Gastroesophageal sphincter (tissue), 4 donors: Measurements from ENCODE around the gene BAG3. TPM values are rescaled to one million over a fixed set of nuclear protein-coding genes. Genes with fewer than 3 reads are reported as not detected.

Source experiments
- ATAC-seq: fragments of 150-250 bp; one replicate; pipeline ENCODE4 v1.9.1; 2016; ENCODE audit warnings: mild to moderate bottlenecking, moderate library complexity
- H3K27ac ChIP-seq, 4 donors: fragments of 200-600 bp; sonication (generic) in 3 of 4; 1 replicate in 3 of 4; 2 replicates in 1 of 4; pipeline ENCODE4 v1.5.1; 2016 to 2019
- H3K27me3 ChIP-seq: fragments of 200-600 bp; sonication (generic); one replicate; pipeline ENCODE4 v1.5.1; 2019
- H3K36me3 ChIP-seq, 2 donors: fragments of 200-600 bp; sonication (generic); one replicate each; pipeline ENCODE4 v1.5.1; 2019; ENCODE audit warnings: control low read depth in 1 of 2
- H3K4me1 ChIP-seq, 3 donors: fragments of 200-600 bp; sonication (generic); 1 replicate in 2 of 3; 2 replicates in 1 of 3; pipeline ENCODE4 v1.5.1; 2016 to 2019; ENCODE audit warnings: control low read depth in 2 of 3
- H3K4me3 ChIP-seq, 2 donors: fragments of 200-600 bp; sonication (generic); one replicate each; pipeline ENCODE4 v1.5.1; 2019; ENCODE audit warnings: mild to moderate bottlenecking in 1 of 2, moderate library complexity in 1 of 2
- H3K9me3 ChIP-seq, 3 donors: fragments of 200-600 bp; sonication (generic); one replicate each; pipeline ENCODE4 v1.5.1; 2017 to 2019; ENCODE audit warnings: control low read depth in 2 of 3
- CTCF ChIP-seq, 4 experiments: fragments of 200-600 bp in 2 of 4; fragments of 450-650 bp in 2 of 4; sonication (generic) in 1 of 4; IDR thresholded peaks; one replicate each; pipeline ENCODE4 v1.5.1; 2017 to 2019; ENCODE audit warnings: antibody characterized with exemption in 4 of 4, mild to moderate bottlenecking in 2 of 4, moderate library complexity in 2 of 4
- EP300 ChIP-seq: sonication (generic); formaldehyde crosslinking; IDR thresholded peaks from one replicate; pipeline ENCODE4 v1.6.1; 2017; ENCODE audit warnings: antibody characterized with exemption, mild to moderate bottlenecking
- POLR2A ChIP-seq, 2 donors: fragments of 450-650 bp; IDR thresholded peaks; one replicate each; pipeline ENCODE4 v1.6.1; 2017; ENCODE audit warnings: antibody characterized with exemption in 2 of 2, mild to moderate bottlenecking in 2 of 2, moderate library complexity in 1 of 2
- POLR2AphosphoS5 ChIP-seq: sonication (generic); formaldehyde crosslinking; IDR thresholded peaks from one replicate; pipeline ENCODE4 v1.6.1; 2017; ENCODE audit warnings: antibody characterized with exemption
- WGBS, 2 donors: methylation state at CpG; one replicate each; pipeline ENCODE4 v1.1.5; 2018; ENCODE audit warnings: low coverage in 1 of 2; 5-methylcytosine and 5-hydroxymethylcytosine counted together
- total RNA-seq, 4 donors: library from RNA; depleted of rRNA; stranded (reverse); fragments of >200 nt; gene quantifications; one replicate each; pipeline ENCODE4 v1.1.0, GENCODE V29; 2016

The BAG3 gene
- total RNA-seq, 4 donors from 2014 or later = 31.2 to 80.4 (median 61.4) TPM

DNA sequence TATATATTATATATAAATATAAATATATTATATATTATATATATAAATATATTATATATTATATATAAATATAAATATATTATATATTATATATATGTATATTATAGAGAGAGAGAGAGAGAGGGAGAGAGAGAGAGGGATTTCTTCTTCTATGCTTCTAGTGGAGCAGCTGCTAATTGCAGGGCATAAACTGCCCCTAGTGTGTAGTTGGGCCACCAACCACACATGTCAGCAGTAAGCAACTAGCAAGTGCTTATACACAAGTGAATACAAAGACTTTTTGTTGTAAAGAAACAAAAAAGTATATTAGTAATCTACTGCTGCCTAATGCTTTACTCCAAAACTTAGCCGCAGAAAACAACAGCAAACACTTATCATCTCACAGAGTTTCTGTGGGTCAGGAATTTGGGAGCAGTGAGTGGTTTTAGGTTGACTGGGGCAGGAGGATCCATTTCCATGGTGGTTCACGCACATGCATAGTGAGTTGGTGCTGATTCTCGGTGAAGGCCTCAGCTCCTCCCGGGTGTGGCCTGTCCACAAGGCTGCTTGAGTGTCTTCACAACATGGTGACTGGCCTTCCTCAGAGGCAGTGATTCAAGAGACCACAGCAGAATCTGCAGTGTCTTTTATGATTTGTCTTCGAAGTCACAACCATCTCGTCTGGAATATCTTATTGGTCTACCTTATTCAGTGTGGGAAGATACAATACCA is 25.5 kb upstream of the BAG3 start:
- no peaks in the 10 kb centered on the region for H3K36me3 ChIP-seq
- no peak overlapping the region for H3K4me3 ChIP-seq
- H3K4me1 ChIP-seq = no peaks in the 10 kb centered on the region
- no peak for ATAC-seq
- no peaks in the 10 kb centered on the region for H3K9me3 ChIP-seq
- H3K27me3 ChIP-seq = no peaks in the 10 kb centered on the region
- H3K27ac ChIP-seq = no peak overlapping the region
- no peak for TF ChIP-seq CTCF (IDR thresholded peaks at IDR 0.05)
- no peak for TF ChIP-seq POLR2A (IDR thresholded peaks at IDR 0.05)
- no peak for TF ChIP-seq EP300
- no peak for TF ChIP-seq POLR2AphosphoS5
- 88 to 90% methylated on average over 2 to 6 of the region's 6 CpGs for WGBS, 2 donors

DNA sequence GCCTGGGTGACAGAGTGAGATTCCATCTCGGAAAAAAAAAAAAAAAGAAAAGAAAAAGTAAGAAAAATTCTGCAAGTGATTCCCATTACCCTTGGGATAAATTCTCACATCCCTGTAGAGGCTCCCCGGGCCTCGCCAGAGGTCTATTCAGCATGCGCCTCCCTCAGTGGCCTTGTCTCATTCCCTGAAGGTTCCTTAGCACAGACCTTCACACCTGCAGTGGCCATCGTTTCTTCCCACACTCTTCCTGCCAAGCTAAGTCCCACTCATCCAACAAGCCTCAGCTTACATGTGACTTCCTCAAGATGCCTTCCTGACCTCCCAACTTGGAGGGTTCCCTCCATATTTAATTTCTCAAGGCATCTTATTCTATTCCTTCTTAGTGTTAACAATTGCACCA is 20.9 kb upstream of the BAG3 start:
- Histone ChIP-seq H3K4me3 (no peak overlapping the region), H3K9me3 (no peaks in the 10 kb centered on the region), H3K4me1 (no peaks in the 10 kb centered on the region), H3K27ac (no peak overlapping the region), H3K27me3 (no peaks in the 10 kb centered on the region), H3K36me3 (no peaks in the 10 kb centered on the region)
- TF ChIP-seq POLR2AphosphoS5 = no peak
- TF ChIP-seq CTCF (IDR thresholded peaks at IDR 0.05) = no peak
- no peak for TF ChIP-seq POLR2A (IDR thresholded peaks at IDR 0.05)
- no peak for TF ChIP-seq EP300
- 84% methylated on average over 4 of the region's 5 CpGs; no CpG with 5 or more reads in 1 of the 2 donors for WGBS, 2 donors
- no peak for ATAC-seq

GRCh38 chr10:119633538-119634218 is 17.5 kb upstream of the BAG3 start:
- peak overlapping the region in 1 of 4 donors; percentile 31 for H3K27ac ChIP-seq
- 44 to 70% methylated on average over 2 to 3 of the region's 3 CpGs for WGBS, 2 donors
- H3K9me3 ChIP-seq = no peaks in the 10 kb centered on the region
- H3K4me1 ChIP-seq = no peaks in the 10 kb centered on the region
- H3K4me3 ChIP-seq = no peak overlapping the region
- no peaks in the 10 kb centered on the region for H3K27me3 ChIP-seq
- H3K36me3 ChIP-seq = no peaks in the 10 kb centered on the region
- ATAC-seq = no peak
- no peak for TF ChIP-seq POLR2A (IDR thresholded peaks at IDR 0.05)
- no peak for TF ChIP-seq CTCF (IDR thresholded peaks at IDR 0.05)
- no peak for TF ChIP-seq POLR2AphosphoS5
- no peak for TF ChIP-seq EP300

- no peak overlapping the region for H3K4me3 ChIP-seq
- H3K9me3 ChIP-seq = no peaks in the 10 kb centered on the region
- WGBS, 2 donors = 29 to 89% methylated on average over 1 of the region's 1 CpG
- ATAC-seq = peak; percentile 70
- H3K27ac ChIP-seq = no peak overlapping the region
- TF ChIP-seq CTCF (IDR thresholded peaks at IDR 0.05) (no peak), POLR2A (IDR thresholded peaks at IDR 0.05) (no peak), POLR2AphosphoS5 (no peak), EP300 (no peak)
- no peaks in the 10 kb centered on the region for H3K4me1 ChIP-seq
- H3K27me3 ChIP-seq = no peaks in the 10 kb centered on the region
- H3K36me3 ChIP-seq = no peaks in the 10 kb centered on the region
These were observed 17.0 kb upstream of the BAG3 start for GRCh38 chr10:119634219-119634544.

DNA sequence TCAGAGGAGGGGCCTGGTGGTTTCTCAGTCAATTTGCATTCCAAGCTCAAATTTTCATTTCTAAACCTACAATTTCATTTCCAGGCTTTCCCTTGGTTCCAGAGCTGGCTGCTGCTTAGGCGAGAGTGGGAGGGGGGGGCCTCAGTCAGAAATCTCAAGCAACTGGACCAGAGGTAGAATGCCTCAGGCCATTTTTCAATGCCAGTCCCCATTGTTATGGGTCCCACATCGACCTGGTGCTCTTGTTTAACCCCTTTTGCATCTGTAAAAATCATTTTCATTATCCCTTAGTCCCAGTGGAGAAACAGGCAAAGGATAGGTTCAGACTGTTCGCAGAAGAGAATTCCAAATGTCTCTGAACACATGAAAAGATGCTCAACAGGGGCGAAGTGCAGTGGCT is 13.5 kb upstream of the BAG3 start:
- WGBS, 2 donors = 57 to 100% methylated on average over 1 to 3 of the region's 4 CpGs
- H3K4me1 ChIP-seq = no peaks in the 10 kb centered on the region
- no peaks in the 10 kb centered on the region for H3K27me3 ChIP-seq
- H3K4me3 ChIP-seq = no peak overlapping the region
- H3K27ac ChIP-seq = no peak overlapping the region
- no peaks in the 10 kb centered on the region for H3K9me3 ChIP-seq
- no peaks in the 10 kb centered on the region for H3K36me3 ChIP-seq
- ATAC-seq = no peak
- no peak for TF ChIP-seq POLR2AphosphoS5
- TF ChIP-seq CTCF (IDR thresholded peaks at IDR 0.05) = no peak
- TF ChIP-seq POLR2A (IDR thresholded peaks at IDR 0.05) = no peak
- no peak for TF ChIP-seq EP300
